Measurements from ENCODE around the gene FAT4.

Gene FAT4

GRCh38 chr4:125350470-125351135 is 35.8 kb downstream of the FAT4 start:
- Histone ChIP-seq H3K4me1 (no peaks in the 10 kb centered on the region), H3K36me3 (ENCODE audit: control insufficient read depth, insufficient read depth, low read length) (no peaks in the 10 kb centered on the region), H3K4me3 (ENCODE audit: low read depth, low read length) (no peak overlapping the region), H3K27ac (no peak overlapping the region), H3K79me2 (peaks cover 2% of the 10 kb centered on the region), H3K4me2 (ENCODE audit: low read length) (no peak overlapping the region), H2AFZ (no peak overlapping the region), H3K9me3 (ENCODE audit: control insufficient read depth, low read length) (no peaks in the 10 kb centered on the region), H3K27me3 (ENCODE audit: control insufficient read depth, insufficient read depth, low read length) (no peaks in the 10 kb centered on the region), H3K9ac (no peak overlapping the region)
- no peak for TF ChIP-seq CTCF (IDR thresholded peaks at IDR 0.05)

GRCh38 chr4:125352521-125352920 is 37.8 kb downstream of the FAT4 start:
- Histone ChIP-seq H3K4me1 (no peaks in the 10 kb centered on the region), H3K79me2 (peaks cover 3% of the 10 kb centered on the region), H3K36me3 (ENCODE audit: control insufficient read depth, insufficient read depth, low read length) (no peaks in the 10 kb centered on the region), H3K27ac (no peak overlapping the region), H3K4me3 (ENCODE audit: low read depth, low read length) (no peak overlapping the region), H2AFZ (no peak overlapping the region), H3K27me3 (ENCODE audit: control insufficient read depth, insufficient read depth, low read length) (no peaks in the 10 kb centered on the region), H3K9me3 (ENCODE audit: control insufficient read depth, low read length) (no peaks in the 10 kb centered on the region), H3K9ac (no peak overlapping the region), H3K4me2 (ENCODE audit: low read length) (no peak overlapping the region)
- TF ChIP-seq CTCF (IDR thresholded peaks at IDR 0.05) = no peak

- Histone ChIP-seq H3K79me2 (peaks cover 6% of the 10 kb centered on the region), H3K27me3 (ENCODE audit: control insufficient read depth, insufficient read depth, low read length) (no peaks in the 10 kb centered on the region), H3K9ac (no peak overlapping the region), H3K27ac (no peak overlapping the region), H3K4me2 (ENCODE audit: low read length) (no peak overlapping the region), H3K36me3 (ENCODE audit: control insufficient read depth, insufficient read depth, low read length) (no peaks in the 10 kb centered on the region), H3K4me1 (no peaks in the 10 kb centered on the region), H3K4me3 (ENCODE audit: low read depth, low read length) (no peak overlapping the region), H2AFZ (no peak overlapping the region), H3K9me3 (ENCODE audit: control insufficient read depth, low read length) (no peaks in the 10 kb centered on the region)
- no peak for TF ChIP-seq CTCF (IDR thresholded peaks at IDR 0.05)
Measured at GRCh38 chr4:125353131-125353530, 38.4 kb downstream of the FAT4 start.

GRCh38 chr4:125355791-125356190 is 41.0 kb downstream of the FAT4 start:
- H3K4me2 ChIP-seq (ENCODE audit: low read length) = no peak overlapping the region
- H3K4me3 ChIP-seq (ENCODE audit: low read depth, low read length) = no peak overlapping the region
- H3K9ac ChIP-seq = no peak overlapping the region
- peaks cover 7% of the 10 kb centered on the region for H3K79me2 ChIP-seq
- H2AFZ ChIP-seq = no peak overlapping the region
- no peak overlapping the region for H3K27ac ChIP-seq
- no peaks in the 10 kb centered on the region for H3K9me3 ChIP-seq (ENCODE audit: control insufficient read depth, low read length)
- no peak for TF ChIP-seq CTCF (IDR thresholded peaks at IDR 0.05)
- H3K27me3 ChIP-seq (ENCODE audit: control insufficient read depth, insufficient read depth, low read length) = no peaks in the 10 kb centered on the region
- H3K36me3 ChIP-seq (ENCODE audit: control insufficient read depth, insufficient read depth, low read length) = no peaks in the 10 kb centered on the region
- no peaks in the 10 kb centered on the region for H3K4me1 ChIP-seq

- H3K4me1 ChIP-seq = no peaks in the 10 kb centered on the region
- no peaks in the 10 kb centered on the region for H3K27me3 ChIP-seq (ENCODE audit: control insufficient read depth, insufficient read depth, low read length)
- TF ChIP-seq CTCF (IDR thresholded peaks at IDR 0.05) = no peak
- H3K9me3 ChIP-seq (ENCODE audit: control insufficient read depth, low read length) = no peaks in the 10 kb centered on the region
- no peak overlapping the region for H3K27ac ChIP-seq
- no peaks in the 10 kb centered on the region for H3K36me3 ChIP-seq (ENCODE audit: control insufficient read depth, insufficient read depth, low read length)
- H3K4me3 ChIP-seq (ENCODE audit: low read depth, low read length) = no peak overlapping the region
- peaks cover 10% of the 10 kb centered on the region for H3K79me2 ChIP-seq
- no peak overlapping the region for H3K9ac ChIP-seq
- no peak overlapping the region for H3K4me2 ChIP-seq (ENCODE audit: low read length)
- H2AFZ ChIP-seq = no peak overlapping the region
Measured at GRCh38 chr4:125357675-125358074, 42.9 kb downstream of the FAT4 start.

Measured in parathyroid adenoma (tissue), 2 donors.